Endodermal cell (in vitro differentiated cells): ENCODE data around the gene BTBD6. TPM values are rescaled to one million over a fixed set of nuclear protein-coding genes. Genes with fewer than 3 reads are reported as not detected.

Experiments used
- DNase-seq: peaks from one replicate; pipeline ENCODE4 v3.0.0-alpha.2; 2017
- H3K27ac ChIP-seq: 2 replicates; pipeline ENCODE4 v1.5.1; 2013; ENCODE audit warnings: mild to moderate bottlenecking, low read depth, low read length, moderate library complexity
- H3K27me3 ChIP-seq: 2 replicates; pipeline ENCODE4 v1.6.1; 2013; ENCODE audit warnings: mild to moderate bottlenecking, low read length, moderate library complexity; ENCODE audit not compliant: insufficient read depth, control insufficient read depth, poor library complexity, severe bottlenecking
- H3K36me3 ChIP-seq: 2 replicates; pipeline ENCODE4 v1.7.0; 2013; ENCODE audit warnings: mild to moderate bottlenecking, low read length, moderate library complexity; ENCODE audit not compliant: control insufficient read depth, insufficient read depth
- H3K4me1 ChIP-seq: one replicate; pipeline ENCODE4 v1.7.0; 2013; ENCODE audit warnings: low read length; ENCODE audit not compliant: control insufficient read depth, insufficient read depth
- H3K4me3 ChIP-seq: 2 replicates; pipeline ENCODE4 v1.5.1; 2013; ENCODE audit warnings: mild to moderate bottlenecking, low read length, moderate library complexity
- H3K9ac ChIP-seq: 2 replicates; pipeline ENCODE4 v1.6.1; 2013; ENCODE audit warnings: mild to moderate bottlenecking, low read length, moderate library complexity; ENCODE audit not compliant: poor library complexity, severe bottlenecking; ENCODE audit errors: extremely low read depth
- H3K9me3 ChIP-seq: 2 replicates; pipeline ENCODE4 v1.6.1; 2013; ENCODE audit warnings: mild to moderate bottlenecking, low read length, moderate library complexity; ENCODE audit not compliant: control insufficient read depth
- H3K27ac Mint-ChIP-seq: 2 replicates; pipeline ENCODE4 v1.8.0; 2020; ENCODE audit warnings: mixed read lengths
- H3K27me3 Mint-ChIP-seq: 2 replicates; pipeline ENCODE4 v1.8.0; 2021; ENCODE audit warnings: mild to moderate bottlenecking, mixed read lengths; ENCODE audit not compliant: insufficient read depth
- H3K36me3 Mint-ChIP-seq: 2 replicates; pipeline ENCODE4 v1.8.0; 2020; ENCODE audit warnings: low read depth, mixed read lengths
- H3K4me1 Mint-ChIP-seq: 2 replicates; pipeline ENCODE4 v1.8.0; 2020; ENCODE audit warnings: mixed read lengths
- H3K4me3 Mint-ChIP-seq: 2 replicates; pipeline ENCODE4 v1.8.0; 2020; ENCODE audit warnings: mild to moderate bottlenecking, moderate library complexity, mixed read lengths
- H3K9me3 Mint-ChIP-seq: 2 replicates; pipeline ENCODE4 v1.8.0; 2020; ENCODE audit warnings: mild to moderate bottlenecking, mixed read lengths
- CTCF ChIP-seq: fragments of 200-600 bp; sonication (generic); conservative IDR thresholded peaks from 2 replicates; pipeline ENCODE4 v1.5.0; 2021; ENCODE audit warnings: antibody characterized with exemption, mild to moderate bottlenecking
- whole genome bisulfite sequencing, 2 experiments: methylation state at CpG; one replicate each; pipeline versions ENCODE4 v1.1.5 to v1.1.7; 2013; ENCODE audit warnings: missing lambda C conversion rate in 2 of 2, mixed read lengths in 1 of 2; ENCODE audit not compliant: insufficient coverage in 1 of 2, insufficient read length in 1 of 2; 5-methylcytosine and 5-hydroxymethylcytosine counted together
- total RNA-seq, 2 donors: library from RNA; stranded (reverse); fragmentation: NEBNext Ultra II Directional in 1 of 2; extraction: Animal tissue kit (Norgen Biotek cat#: 25700) in 1 of 2; gene quantifications; 2 replicates in 1 of 2; 3 replicates in 1 of 2; pipeline ENCODE4 v1.2.1, GENCODE V29; 2021

Gene BTBD6
- total RNA-seq, 2 donors from 2014 or later, result 21.8 to 26.9 TPM

GRCh38 chr14:105272623-105273022 is 24.3 kb downstream of the BTBD6 start:
- no peaks in the 10 kb centered on the region for H3K36me3 ChIP-seq
- no peaks in the 10 kb centered on the region for H3K27me3 Mint-ChIP-seq

GRCh38 chr14:105273062-105273461 is 24.7 kb downstream of the BTBD6 start:
- Mint-ChIP-seq H3K9me3 (no peaks in the 10 kb centered on the region), H3K4me3 (no peak overlapping the region), H3K27ac (no peak overlapping the region), H3K4me1 (no peaks in the 10 kb centered on the region), H3K27me3 (no peaks in the 10 kb centered on the region), H3K36me3 (no peaks in the 10 kb centered on the region)
- Histone ChIP-seq H3K4me1 (no peaks in the 10 kb centered on the region), H3K4me3 (no peak overlapping the region), H3K9me3 (no peaks in the 10 kb centered on the region), H3K27ac (no peak overlapping the region), H3K36me3 (no peaks in the 10 kb centered on the region), H3K9ac (no peak overlapping the region), H3K27me3 (no peaks in the 10 kb centered on the region)
- 92 to 96% methylated on average over 12 of the region's 12 CpGs for WGBS, 2 experiments
- DNase-seq, result no peak
- no peak for TF ChIP-seq CTCF

More at GRCh38 chr14:105272623-105273022, 24.3 kb downstream of the BTBD6 start:
- H3K27ac ChIP-seq, result no peak overlapping the region
- no peaks in the 10 kb centered on the region for H3K4me1 Mint-ChIP-seq
- no peaks in the 10 kb centered on the region for H3K9me3 ChIP-seq
- no peak for TF ChIP-seq CTCF
- H3K27me3 ChIP-seq, result no peaks in the 10 kb centered on the region
- no peak for DNase-seq
- no peaks in the 10 kb centered on the region for H3K9me3 Mint-ChIP-seq
- H3K36me3 Mint-ChIP-seq, result no peaks in the 10 kb centered on the region
- WGBS, 2 experiments, result 90 to 91% methylated on average over 11 to 15 of the region's 15 CpGs
- peak overlapping the region; percentile 26 for H3K27ac Mint-ChIP-seq
- H3K4me1 ChIP-seq, result no peaks in the 10 kb centered on the region
- H3K4me3 Mint-ChIP-seq, result no peak overlapping the region
- no peak overlapping the region for H3K4me3 ChIP-seq
- H3K9ac ChIP-seq, result no peak overlapping the region

- Histone ChIP-seq H3K9me3 (no peaks in the 10 kb centered on the region), H3K4me3 (no peak overlapping the region), H3K36me3 (no peaks in the 10 kb centered on the region), H3K9ac (no peak overlapping the region), H3K4me1 (no peaks in the 10 kb centered on the region), H3K27me3 (no peaks in the 10 kb centered on the region), H3K27ac (no peak overlapping the region)
- TF ChIP-seq CTCF, result no peak
- DNase-seq, result no peak
- Mint-ChIP-seq H3K4me3 (no peak overlapping the region), H3K27me3 (no peaks in the 10 kb centered on the region), H3K36me3 (no peaks in the 10 kb centered on the region), H3K4me1 (no peaks in the 10 kb centered on the region), H3K27ac (no peak overlapping the region), H3K9me3 (no peaks in the 10 kb centered on the region)
- 90 to 91% methylated on average over 4 to 6 of the region's 6 CpGs for WGBS, 2 experiments
Observed at GRCh38 chr14:105274637-105275036, 26.3 kb downstream of the BTBD6 start.
